ENCODE measurements around the gene BAX. TPM values are rescaled to one million over a fixed set of nuclear protein-coding genes. Genes with fewer than 3 reads are reported as not detected.

BAX gene
- total and polyA plus RNA-seq, 2 of the 13 experiments (the other 11 are each of a cell fraction or from before 2014, with no cell fraction given), result 139 to 176 TPM

- TF ChIP-seq RERE (CRISPR knock-in tag; IDR thresholded peaks at IDR 0.05; ENCODE audit: low read depth) (peak; percentile 56; the same call in 1 of the 2 replicates), ZNF577 (CRISPR knock-in tag; IDR thresholded peaks at IDR 0.05; ENCODE audit: borderline replicate concordance, low read depth) (no peak), SMC3 (IDR thresholded peaks at IDR 0.05; ENCODE audit: low read length) (no peak), MTF1 (CRISPR knock-in tag; IDR thresholded peaks at IDR 0.05) (no peak), NFYB (CRISPR knock-in tag; IDR thresholded peaks at IDR 0.05) (no peak), SP2 (CRISPR knock-in tag; IDR thresholded peaks at IDR 0.05) (0 out of 2 replicates have a peak, but pooled peaks have one; percentile 7), GTF3A (CRISPR knock-in tag; conservative IDR thresholded peaks at IDR 0.05) (no peak), ZBTB1 (CRISPR knock-in tag; IDR thresholded peaks at IDR 0.05; ENCODE audit: borderline replicate concordance) (no peak), ZNF510 (CRISPR knock-in tag; IDR thresholded peaks at IDR 0.05; ENCODE audit: low read depth) (no peak), REXO4 (CRISPR knock-in tag; IDR thresholded peaks at IDR 0.05; ENCODE audit: borderline replicate concordance) (no peak), THYN1 (CRISPR knock-in tag; IDR thresholded peaks at IDR 0.05; ENCODE audit: borderline replicate concordance, low read depth) (no peak), MAZ (IDR thresholded peaks at IDR 0.05; ENCODE audit: borderline replicate concordance, low read depth, low read length) (peak; percentile 52; the same call in 1 of the 2 replicates), MAZ (CRISPR knock-in tag; IDR thresholded peaks at IDR 0.05; ENCODE audit: low read depth) (peak; percentile 62; the same call in 1 of the 2 replicates), ZNF318 (CRISPR knock-in tag; IDR thresholded peaks at IDR 0.05) (no peak; the same call in 1 of the 2 replicates), IRF9 (CRISPR knock-in tag; IDR thresholded peaks at IDR 0.05; ENCODE audit: borderline replicate concordance) (no peak), ZFAT (CRISPR knock-in tag; conservative IDR thresholded peaks at IDR 0.05) (no peak)
Observed at GRCh38 chr19:48907671-48908070, 47.0 kb upstream of the BAX start (continued).
